ENCODE measurements around the gene TMEM130. TPM values are rescaled to one million over a fixed set of nuclear protein-coding genes. Genes with fewer than 3 reads are reported as not detected.

Gene TMEM130
- total and polyA plus RNA-seq, 9 of the 15 experiments (the other 6 are each of a cell fraction or from before 2014, with no cell fraction given), result 0.07 TPM; not detected in 8

DNA sequence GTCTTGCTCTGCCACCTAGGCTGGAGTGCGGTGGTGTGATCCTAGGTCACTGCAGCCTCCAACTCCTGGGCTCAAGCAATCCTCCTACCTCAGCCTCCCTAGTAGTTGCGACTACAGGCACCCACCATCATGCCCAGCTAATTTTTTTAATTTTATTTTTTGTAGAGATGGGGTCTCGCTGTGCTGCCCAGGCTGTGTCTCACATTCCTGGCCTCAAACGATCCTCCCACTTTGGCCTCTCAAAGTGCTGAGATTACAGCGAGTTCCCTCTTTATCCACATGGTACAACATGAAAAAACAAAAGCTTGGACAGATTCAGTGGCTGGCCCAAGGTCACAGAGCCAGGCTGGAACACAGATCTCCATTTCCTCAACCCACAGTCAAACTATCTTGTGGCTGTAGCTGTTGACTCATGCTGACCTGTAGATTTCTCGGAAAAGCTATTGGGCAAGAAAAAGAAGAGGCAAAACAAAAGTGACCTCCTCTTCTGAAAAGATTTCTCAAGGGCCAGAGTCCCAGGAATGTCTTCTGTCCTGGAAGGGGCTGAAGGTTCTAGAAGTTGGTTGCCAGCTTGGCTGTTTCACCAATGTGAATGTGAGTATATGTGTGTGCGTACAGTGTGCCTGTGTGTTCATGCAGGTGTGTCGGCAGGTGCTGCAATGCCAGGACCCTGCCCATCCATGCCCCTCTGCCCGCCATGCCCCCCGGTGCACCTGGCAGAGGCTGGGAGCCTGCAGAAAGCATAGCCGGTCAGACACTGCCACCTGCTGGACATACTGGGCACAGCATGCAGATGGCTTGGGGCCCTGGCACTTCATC lies 28.4 kb downstream of the TMEM130 start (continued):
- peak; percentile 51; the same call in 1 of the 2 replicates for TF ChIP-seq THAP12 (CRISPR knock-in tag; IDR thresholded peaks at IDR 0.05)
- TF ChIP-seq TARDBP (IDR thresholded peaks at IDR 0.05), result no peak
- TF ChIP-seq KAT7 (CRISPR knock-in tag; IDR thresholded peaks at IDR 0.05; ENCODE audit: borderline replicate concordance), result no peak
- TF ChIP-seq ZFP91 (CRISPR knock-in tag; IDR thresholded peaks at IDR 0.05), result no peak
- no peak for TF ChIP-seq CXXC5 (CRISPR knock-in tag; IDR thresholded peaks at IDR 0.05)
- no peak for TF ChIP-seq FOXJ2 (tag; IDR thresholded peaks at IDR 0.05)
- TF ChIP-seq, protein P1, sequence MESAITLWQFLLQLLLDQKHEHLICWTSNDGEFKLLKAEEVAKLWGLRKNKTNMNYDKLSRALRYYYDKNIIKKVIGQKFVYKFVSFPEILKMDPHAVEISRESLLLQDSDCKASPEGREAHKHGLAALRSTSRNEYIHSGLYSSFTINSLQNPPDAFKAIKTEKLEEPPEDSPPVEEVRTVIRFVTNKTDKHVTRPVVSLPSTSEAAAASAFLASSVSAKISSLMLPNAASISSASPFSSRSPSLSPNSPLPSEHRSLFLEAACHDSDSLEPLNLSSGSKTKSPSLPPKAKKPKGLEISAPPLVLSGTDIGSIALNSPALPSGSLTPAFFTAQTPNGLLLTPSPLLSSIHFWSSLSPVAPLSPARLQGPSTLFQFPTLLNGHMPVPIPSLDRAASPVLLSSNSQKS (CRISPR knock-in tag; IDR thresholded peaks at IDR 0.05), result no peak
- TF ChIP-seq, protein P2, sequence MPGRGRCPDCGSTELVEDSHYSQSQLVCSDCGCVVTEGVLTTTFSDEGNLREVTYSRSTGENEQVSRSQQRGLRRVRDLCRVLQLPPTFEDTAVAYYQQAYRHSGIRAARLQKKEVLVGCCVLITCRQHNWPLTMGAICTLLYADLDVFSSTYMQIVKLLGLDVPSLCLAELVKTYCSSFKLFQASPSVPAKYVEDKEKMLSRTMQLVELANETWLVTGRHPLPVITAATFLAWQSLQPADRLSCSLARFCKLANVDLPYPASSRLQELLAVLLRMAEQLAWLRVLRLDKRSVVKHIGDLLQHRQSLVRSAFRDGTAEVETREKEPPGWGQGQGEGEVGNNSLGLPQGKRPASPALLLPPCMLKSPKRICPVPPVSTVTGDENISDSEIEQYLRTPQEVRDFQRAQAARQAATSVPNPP (IDR thresholded peaks at IDR 0.05; ENCODE audit: borderline replicate concordance, insufficient read depth, insufficient read length), result no peak
- TF ChIP-seq, protein P3, sequence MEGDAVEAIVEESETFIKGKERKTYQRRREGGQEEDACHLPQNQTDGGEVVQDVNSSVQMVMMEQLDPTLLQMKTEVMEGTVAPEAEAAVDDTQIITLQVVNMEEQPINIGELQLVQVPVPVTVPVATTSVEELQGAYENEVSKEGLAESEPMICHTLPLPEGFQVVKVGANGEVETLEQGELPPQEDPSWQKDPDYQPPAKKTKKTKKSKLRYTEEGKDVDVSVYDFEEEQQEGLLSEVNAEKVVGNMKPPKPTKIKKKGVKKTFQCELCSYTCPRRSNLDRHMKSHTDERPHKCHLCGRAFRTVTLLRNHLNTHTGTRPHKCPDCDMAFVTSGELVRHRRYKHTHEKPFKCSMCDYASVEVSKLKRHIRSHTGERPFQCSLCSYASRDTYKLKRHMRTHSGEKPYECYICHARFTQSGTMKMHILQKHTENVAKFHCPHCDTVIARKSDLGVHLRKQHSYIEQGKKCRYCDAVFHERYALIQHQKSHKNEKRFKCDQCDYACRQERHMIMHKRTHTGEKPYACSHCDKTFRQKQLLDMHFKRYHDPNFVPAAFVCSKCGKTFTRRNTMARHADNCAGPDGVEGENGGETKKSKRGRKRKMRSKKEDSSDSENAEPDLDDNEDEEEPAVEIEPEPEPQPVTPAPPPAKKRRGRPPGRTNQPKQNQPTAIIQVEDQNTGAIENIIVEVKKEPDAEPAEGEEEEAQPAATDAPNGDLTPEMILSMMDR (IDR thresholded peaks at IDR 0.05 in 2 of 3, conservative IDR thresholded peaks at IDR 0.05 in 1 of 3; ENCODE audit: insufficient read depth in 2 of 3, low read depth in 1 of 3, low read length in 3 of 3), result peak; percentile 92 to 98 (median 94)
- 0 out of 2 replicates have a peak, but pooled peaks have one; percentile 22 for TF ChIP-seq CGGBP1 (CRISPR knock-in tag; IDR thresholded peaks at IDR 0.05)

Measured in K562 (cell line).